Panc1 (cell line): ENCODE measurements around the gene THEM5. TPM values are rescaled to one million over a fixed set of nuclear protein-coding genes. Genes with fewer than 3 reads are reported as not detected.

Source experiments
- ATAC-seq: fragments of 200-7000 bp; cut with Tn5 transposase; 2 replicates; pipeline ENCODE4 v1.9.1; 2020; ENCODE audit warnings: mild to moderate bottlenecking, moderate library complexity
- BruUV-seq: library from RNA; stranded (reverse); fragments of 400-500 nt; replicated peaks from 2 replicates; lab custom pipeline; 2021; lab: Mats Ljungman, UMichigan
- CTCF ChIA-PET: fragments of 300-600 bp; sonication (Branson Sonifier 250); formaldehyde crosslinking; loops from one replicate; lab custom pipeline; 2022; ENCODE audit warnings: antibody characterized with exemption; lab: Charles Lee
- POLR2A ChIA-PET: fragments of 300-600 bp; sonication (Branson Sonifier 250); formaldehyde crosslinking; loops from one replicate; lab custom pipeline; 2022; ENCODE audit warnings: antibody characterized with exemption; lab: Charles Lee
- DNase-seq: peaks from one replicate; pipeline ENCODE4 v3.0.0-alpha.2; 2010; ENCODE audit warnings: low read depth, low spot score
- H3K27ac ChIP-seq: 2 replicates; pipeline ENCODE4 v1.5.1; 2011; ENCODE audit warnings: mild to moderate bottlenecking, low read length, inconsistent platforms
- H3K27me3 ChIP-seq: fragments of 200-500 bp; sonication (Bioruptor generic); 2 replicates; pipeline ENCODE4 v1.6.0; 2014; ENCODE audit warnings: low read length, inconsistent platforms; ENCODE audit not compliant: control insufficient read depth, insufficient read depth
- H3K36me3 ChIP-seq: fragments of 200-500 bp; sonication (Bioruptor generic); 2 replicates; pipeline ENCODE4 v1.5.1; 2014; ENCODE audit warnings: inconsistent platforms, mild to moderate bottlenecking, low read length, moderate library complexity; ENCODE audit not compliant: control insufficient read depth, insufficient read depth
- H3K4me1 ChIP-seq: 2 replicates; pipeline ENCODE4 v1.5.1; 2011; ENCODE audit warnings: inconsistent platforms, mild to moderate bottlenecking, low read length, moderate library complexity; ENCODE audit not compliant: control insufficient read depth, insufficient read depth
- H3K4me3 ChIP-seq, 2 experiments: 2 replicates each; pipeline ENCODE4 v1.5.1; 2011 to 2012; ENCODE audit warnings: low read depth in 2 of 2, low read length in 2 of 2, mild to moderate bottlenecking in 2 of 2, inconsistent platforms in 1 of 2, moderate library complexity in 1 of 2
- H3K9me3 ChIP-seq: fragments of 200-500 bp; sonication (Bioruptor generic); 2 replicates; pipeline ENCODE4 v1.5.1; 2014; ENCODE audit warnings: low read depth, mild to moderate bottlenecking, inconsistent platforms, low read length, moderate library complexity; ENCODE audit not compliant: control insufficient read depth, insufficient read depth
- POLR2AphosphoS5 ChIP-seq: IDR thresholded peaks from 2 replicates; pipeline ENCODE4 v1.6.1; 2012; ENCODE audit warnings: mild to moderate bottlenecking, low read depth, low read length, moderate library complexity
- SIN3A ChIP-seq: IDR thresholded peaks from 2 replicates; pipeline ENCODE4 v1.6.1; 2012; ENCODE audit warnings: low read depth, mild to moderate bottlenecking, low read length, moderate library complexity, borderline replicate concordance; ENCODE audit not compliant: insufficient read depth
- TCF7L2 ChIP-seq: IDR thresholded peaks from 2 replicates; pipeline ENCODE4 v1.6.1; 2011; ENCODE audit warnings: mild to moderate bottlenecking, low read depth, low read length, inconsistent platforms
- in situ Hi-C: cut with HindIII; loops from 2 replicates; pipeline ENCODE4 v1.10.0; 2016; ENCODE audit warnings: low sequenced_read_pairs, low pct_unique_long_range_greater_than_20kb
- intact Hi-C: fragments of 100-400 bp; cut with micrococcal nuclease; formaldehyde crosslinking; loops from one replicate; pipeline ENCODE4 v1.10.0; 2022; ENCODE audit not compliant: unreplicated experiment
- total RNA-seq: library from RNA; stranded (reverse); gene quantifications from one replicate; pipeline ENCODE4 v1.2.1, GENCODE V29; 2021; ENCODE audit not compliant: unreplicated experiment
- TF ChIP-seq, protein P1 (sequence below), 2 experiments: IDR thresholded peaks; 2 replicates each; pipeline ENCODE4 v1.6.1; 2011 to 2012; ENCODE audit warnings: low read depth in 2 of 2, control low read depth in 1 of 2, low read length in 1 of 2, mild to moderate bottlenecking in 1 of 2, moderate library complexity in 1 of 2; ENCODE audit not compliant: insufficient read depth in 1 of 2
- TF ChIP-seq, protein P2 (sequence below): fragments of 450-650 bp; IDR thresholded peaks from 2 replicates; pipeline ENCODE4 v1.5.1; 2017; ENCODE audit warnings: mild to moderate bottlenecking

THEM5 gene
- total RNA-seq, 1 experiment from 2014 or later = not detected

DNA sequence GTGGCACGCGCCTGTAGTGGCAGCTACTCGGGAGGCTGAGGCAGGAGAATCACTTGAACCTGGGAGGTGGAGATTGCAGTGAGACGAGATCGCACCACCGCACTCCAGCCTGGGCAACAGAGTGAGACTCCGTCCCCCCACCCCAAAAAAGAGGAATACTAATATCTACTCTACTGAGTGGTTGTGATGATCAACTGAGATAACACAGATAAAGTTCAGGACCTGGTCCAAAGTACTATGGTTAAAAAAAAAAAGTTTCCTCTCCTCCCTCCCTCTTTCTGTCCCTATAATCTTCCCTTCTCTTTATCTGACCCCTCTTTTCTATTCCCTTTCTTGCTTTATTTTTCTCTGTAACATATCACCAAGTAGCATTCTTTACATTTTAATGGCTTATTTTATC, 17.9 kb downstream of the THEM5 start:
- Histone ChIP-seq H3K27me3 (no peaks in the 10 kb centered on the region), H3K9me3 (no peaks in the 10 kb centered on the region), H3K4me3 (no peak overlapping the region), H3K36me3 (no peaks in the 10 kb centered on the region), H3K4me1 (peaks cover 10% of the 10 kb centered on the region), H3K27ac (no peak overlapping the region)
- in situ Hi-C loops (no loop called here), intact Hi-C loops (loop anchor here (10.0 kb wide), 3 partner anchors 141 to 391 kb away; no protein-coding TSS in a partner anchor)
- ATAC-seq (no peak), DNase-seq (no peak)
- BruUV-seq = no TSS peak
- ChIA-PET POLR2A (no interaction called here), CTCF (interaction anchor here (0.6 to 0.8 kb wide), 2 partner anchors 124 to 404 kb away, joined by 4 read pairs; no protein-coding TSS in a partner anchor)
- no peak for TF ChIP-seq SIN3A
- TF ChIP-seq, protein P1, sequence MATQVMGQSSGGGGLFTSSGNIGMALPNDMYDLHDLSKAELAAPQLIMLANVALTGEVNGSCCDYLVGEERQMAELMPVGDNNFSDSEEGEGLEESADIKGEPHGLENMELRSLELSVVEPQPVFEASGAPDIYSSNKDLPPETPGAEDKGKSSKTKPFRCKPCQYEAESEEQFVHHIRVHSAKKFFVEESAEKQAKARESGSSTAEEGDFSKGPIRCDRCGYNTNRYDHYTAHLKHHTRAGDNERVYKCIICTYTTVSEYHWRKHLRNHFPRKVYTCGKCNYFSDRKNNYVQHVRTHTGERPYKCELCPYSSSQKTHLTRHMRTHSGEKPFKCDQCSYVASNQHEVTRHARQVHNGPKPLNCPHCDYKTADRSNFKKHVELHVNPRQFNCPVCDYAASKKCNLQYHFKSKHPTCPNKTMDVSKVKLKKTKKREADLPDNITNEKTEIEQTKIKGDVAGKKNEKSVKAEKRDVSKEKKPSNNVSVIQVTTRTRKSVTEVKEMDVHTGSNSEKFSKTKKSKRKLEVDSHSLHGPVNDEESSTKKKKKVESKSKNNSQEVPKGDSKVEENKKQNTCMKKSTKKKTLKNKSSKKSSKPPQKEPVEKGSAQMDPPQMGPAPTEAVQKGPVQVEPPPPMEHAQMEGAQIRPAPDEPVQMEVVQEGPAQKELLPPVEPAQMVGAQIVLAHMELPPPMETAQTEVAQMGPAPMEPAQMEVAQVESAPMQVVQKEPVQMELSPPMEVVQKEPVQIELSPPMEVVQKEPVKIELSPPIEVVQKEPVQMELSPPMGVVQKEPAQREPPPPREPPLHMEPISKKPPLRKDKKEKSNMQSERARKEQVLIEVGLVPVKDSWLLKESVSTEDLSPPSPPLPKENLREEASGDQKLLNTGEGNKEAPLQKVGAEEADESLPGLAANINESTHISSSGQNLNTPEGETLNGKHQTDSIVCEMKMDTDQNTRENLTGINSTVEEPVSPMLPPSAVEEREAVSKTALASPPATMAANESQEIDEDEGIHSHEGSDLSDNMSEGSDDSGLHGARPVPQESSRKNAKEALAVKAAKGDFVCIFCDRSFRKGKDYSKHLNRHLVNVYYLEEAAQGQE (IDR thresholded peaks at IDR 0.05; ENCODE audit: insufficient read depth in 1 of 2, low read depth in 2 of 2, low read length in 1 of 2) = no peak
- no peak for TF ChIP-seq TCF7L2
- TF ChIP-seq, protein P2, sequence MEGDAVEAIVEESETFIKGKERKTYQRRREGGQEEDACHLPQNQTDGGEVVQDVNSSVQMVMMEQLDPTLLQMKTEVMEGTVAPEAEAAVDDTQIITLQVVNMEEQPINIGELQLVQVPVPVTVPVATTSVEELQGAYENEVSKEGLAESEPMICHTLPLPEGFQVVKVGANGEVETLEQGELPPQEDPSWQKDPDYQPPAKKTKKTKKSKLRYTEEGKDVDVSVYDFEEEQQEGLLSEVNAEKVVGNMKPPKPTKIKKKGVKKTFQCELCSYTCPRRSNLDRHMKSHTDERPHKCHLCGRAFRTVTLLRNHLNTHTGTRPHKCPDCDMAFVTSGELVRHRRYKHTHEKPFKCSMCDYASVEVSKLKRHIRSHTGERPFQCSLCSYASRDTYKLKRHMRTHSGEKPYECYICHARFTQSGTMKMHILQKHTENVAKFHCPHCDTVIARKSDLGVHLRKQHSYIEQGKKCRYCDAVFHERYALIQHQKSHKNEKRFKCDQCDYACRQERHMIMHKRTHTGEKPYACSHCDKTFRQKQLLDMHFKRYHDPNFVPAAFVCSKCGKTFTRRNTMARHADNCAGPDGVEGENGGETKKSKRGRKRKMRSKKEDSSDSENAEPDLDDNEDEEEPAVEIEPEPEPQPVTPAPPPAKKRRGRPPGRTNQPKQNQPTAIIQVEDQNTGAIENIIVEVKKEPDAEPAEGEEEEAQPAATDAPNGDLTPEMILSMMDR = no peak
- no peak for TF ChIP-seq POLR2AphosphoS5

DNA sequence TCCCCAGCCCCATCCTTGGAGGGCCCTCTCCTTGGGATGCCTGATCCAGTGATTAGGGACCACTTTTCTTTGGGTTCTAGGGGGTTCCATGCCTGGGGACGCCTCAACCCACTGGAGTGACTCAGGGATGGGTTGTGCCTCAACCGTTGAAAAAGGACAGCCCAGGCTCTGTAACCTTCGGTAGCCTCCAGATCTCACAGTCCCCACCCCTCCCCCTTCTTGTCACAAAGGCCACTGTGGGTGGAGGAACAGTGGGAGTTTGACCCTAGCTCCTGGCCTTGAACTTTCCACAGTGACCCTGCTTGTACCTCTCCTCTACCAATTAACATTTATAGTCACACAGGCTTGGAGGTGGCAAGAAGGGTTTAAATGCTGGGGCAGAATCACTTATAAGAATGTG, 19.3 kb downstream of the THEM5 start:
- ATAC-seq = no peak
- DNase-seq = no peak
- Histone ChIP-seq H3K27me3 (no peaks in the 10 kb centered on the region), H3K36me3 (no peaks in the 10 kb centered on the region), H3K9me3 (no peaks in the 10 kb centered on the region), H3K4me1 (peaks cover 9% of the 10 kb centered on the region; the same call in 1 of the 2 replicates), H3K27ac (no peak overlapping the region), H3K4me3 (no peak overlapping the region)
- TF ChIP-seq, protein P2 = no peak
- TF ChIP-seq POLR2AphosphoS5 = no peak
- no peak for TF ChIP-seq TCF7L2
- TF ChIP-seq SIN3A = no peak
- TF ChIP-seq, protein P1 (IDR thresholded peaks at IDR 0.05; ENCODE audit: insufficient read depth in 1 of 2, low read depth in 2 of 2, low read length in 1 of 2) = no peak
- intact Hi-C loops = loop anchor here (10.0 kb wide), 3 partner anchors 139 to 389 kb away; no protein-coding TSS in a partner anchor
- ChIA-PET CTCF (no interaction called here), POLR2A (no interaction called here)
- BruUV-seq = no TSS peak
- in situ Hi-C loops = no loop called here
